HCT116 (cell line): ENCODE measurements around the gene CRIP1. TPM values are rescaled to one million over a fixed set of nuclear protein-coding genes. Genes with fewer than 3 reads are reported as not detected.

Experiments
- ATAC-seq: fragments of 200-7000 bp; cut with Tn5 transposase; 2 replicates; pipeline ENCODE4 v1.9.1; 2020; ENCODE audit warnings: mild to moderate bottlenecking, moderate library complexity
- BruUV-seq: library from RNA; stranded (reverse); fragments of 400-500 nt; replicated peaks from 2 replicates; lab custom pipeline; 2021; lab: Mats Ljungman, UMichigan
- CTCF ChIA-PET: fragments of 300-600 bp; sonication (Branson Sonifier 250); formaldehyde crosslinking; loops from one replicate; lab custom pipeline; 2021; ENCODE audit warnings: antibody characterized with exemption; lab: Charles Lee
- POLR2A ChIA-PET: fragments of 300-600, 350-600 bp; sonication (Branson Sonifier 250); formaldehyde crosslinking; loops from one replicate; lab custom pipeline; 2021; ENCODE audit warnings: antibody characterized with exemption; lab: Charles Lee
- RAD21 ChIA-PET, 2 experiments: fragments of 300-600 bp; sonication (Branson Sonifier 250); formaldehyde crosslinking; loops; one replicate each; lab custom pipeline; 2023; ENCODE audit warnings: low total read pairs in 2 of 2; ENCODE audit not compliant: uncharacterized antibody in 2 of 2, unreplicated experiment in 2 of 2, low non-redundant PET in 1 of 2; lab: Charles Lee
- DNase-seq: peaks from one replicate; pipeline ENCODE4 v3.0.0-alpha.2; 2010; ENCODE audit warnings: low read depth, low spot score
- H2AFZ ChIP-seq: fragments of 200-600 bp; shearing (Covaris generic), sonication (generic); 2 replicates; pipeline ENCODE4 v1.6.1; 2017; ENCODE audit warnings: low read depth, mixed run types, mixed read lengths, antibody characterized with exemption, low read length; ENCODE audit not compliant: poor library complexity, severe bottlenecking
- H3K27ac ChIP-seq: 2 replicates; pipeline ENCODE4 v1.5.1; 2012; ENCODE audit warnings: low read depth, low read length
- H3K27me3 ChIP-seq: fragments of 200-600 bp; sonication (generic); 2 replicates; pipeline ENCODE4 v1.6.1; 2016; ENCODE audit warnings: mixed run types, low read length, mixed read lengths; ENCODE audit not compliant: insufficient read depth
- H3K36me3 ChIP-seq, 2 experiments: fragments of 200-500 bp in 1 of 2; fragments of 200-600 bp in 1 of 2; sonication (Bioruptor generic) in 1 of 2; sonication (generic) in 1 of 2; 2 replicates each; pipeline versions ENCODE4 v1.5.1 to v1.6.1; 2014 to 2016; ENCODE audit warnings: low read length in 2 of 2, inconsistent platforms in 1 of 2, mixed read lengths in 1 of 2, mixed run types in 1 of 2; ENCODE audit not compliant: insufficient read depth in 2 of 2, control insufficient read depth in 1 of 2
- H3K4me1 ChIP-seq, 2 experiments: fragments of 200-600 bp in 1 of 2; sonication (generic) in 1 of 2; 2 replicates each; pipeline versions ENCODE4 v1.5.1 to v1.6.1; 2012 to 2017; ENCODE audit warnings: low read length in 2 of 2, inconsistent platforms in 1 of 2, mild to moderate bottlenecking in 1 of 2, mixed read lengths in 1 of 2, mixed run types in 1 of 2, moderate library complexity in 1 of 2; ENCODE audit not compliant: insufficient read depth in 2 of 2, control insufficient read depth in 1 of 2
- H3K4me2 ChIP-seq: fragments of 200-600 bp; sonication (generic); 2 replicates; pipeline ENCODE4 v1.6.1; 2017; ENCODE audit warnings: mixed run types, low read length, mixed read lengths
- H3K4me3 ChIP-seq, 2 experiments: fragments of 200-600 bp in 1 of 2; sonication (generic) in 1 of 2; replicated peaks in 1 of 2; 2 replicates each; pipeline ENCODE4 v1.5.1; 2011 to 2016; ENCODE audit warnings: low read length in 2 of 2, control low read depth in 1 of 2, low read depth in 1 of 2, mild to moderate bottlenecking in 1 of 2, mixed read lengths in 1 of 2, mixed run types in 1 of 2
- H3K79me2 ChIP-seq: fragments of 200-600 bp; sonication (generic); 2 replicates; pipeline ENCODE4 v1.6.1; 2017; ENCODE audit warnings: mild to moderate bottlenecking, mixed run types, low read length, moderate library complexity, mixed read lengths; ENCODE audit not compliant: insufficient read depth
- H3K9ac ChIP-seq: fragments of 200-600 bp; sonication (generic); 2 replicates; pipeline ENCODE4 v1.6.1; 2016; ENCODE audit warnings: low read length, mixed read lengths
- H3K9me2 ChIP-seq: fragments of 200-600 bp; sonication (generic), shearing (Covaris generic); 2 replicates; pipeline ENCODE4 v1.6.1; 2017; ENCODE audit warnings: mixed run types, mild to moderate bottlenecking, moderate library complexity; ENCODE audit not compliant: insufficient read depth
- H3K9me3 ChIP-seq, 2 experiments: fragments of 200-500 bp in 1 of 2; fragments of 200-600 bp in 1 of 2; sonication (Bioruptor generic) in 1 of 2; sonication (generic) in 1 of 2; 2 replicates each; pipeline ENCODE4 v1.6.1; 2014 to 2017; ENCODE audit warnings: low read length in 2 of 2, mixed read lengths in 2 of 2, inconsistent platforms in 1 of 2, low read depth in 1 of 2, mild to moderate bottlenecking in 1 of 2, mixed run types in 1 of 2, moderate library complexity in 1 of 2; ENCODE audit not compliant: control insufficient read depth in 1 of 2, insufficient read depth in 1 of 2
- H4K20me1 ChIP-seq: fragments of 200-600 bp; sonication (generic), shearing (Covaris generic); 2 replicates; pipeline ENCODE4 v1.6.1; 2017; ENCODE audit warnings: mixed run types, mild to moderate bottlenecking, moderate library complexity; ENCODE audit not compliant: insufficient read depth
- EGR1 ChIP-seq: IDR thresholded peaks from 2 replicates; pipeline ENCODE4 v1.6.1; 2012; ENCODE audit warnings: low read depth
- ELF1 ChIP-seq: IDR thresholded peaks from 2 replicates; pipeline ENCODE4 v1.6.1; 2012; ENCODE audit warnings: low read depth, borderline replicate concordance
- EZH2 ChIP-seq: fragments of 200-600 bp; sonication (generic); IDR thresholded peaks from 2 replicates; pipeline ENCODE4 v1.6.1; 2017; ENCODE audit warnings: antibody characterized with exemption, mixed run types
- JUND ChIP-seq: IDR thresholded peaks from 2 replicates; pipeline ENCODE4 v1.6.1; 2012
- RAD21 ChIP-seq: IDR thresholded peaks from 2 replicates; pipeline ENCODE4 v1.6.1; 2012; ENCODE audit warnings: low read depth, mild to moderate bottlenecking
- SP1 ChIP-seq: IDR thresholded peaks from 2 replicates; pipeline ENCODE4 v1.6.1; 2012; ENCODE audit warnings: low read depth
- TCF7L2 ChIP-seq: IDR thresholded peaks from 2 replicates; pipeline ENCODE4 v1.7.0; 2011; ENCODE audit warnings: borderline replicate concordance, inconsistent platforms; ENCODE audit not compliant: insufficient read depth, insufficient read length; ENCODE audit errors: extremely low read depth
- YY1 ChIP-seq: IDR thresholded peaks from 2 replicates; pipeline ENCODE4 v1.6.1; 2011; ENCODE audit warnings: low read length, low read depth, moderate library complexity, mild to moderate bottlenecking; ENCODE audit not compliant: insufficient replicate concordance; ENCODE audit errors: extremely low read depth
- ZNF274 ChIP-seq: fragments of 200-500 bp; sonication (Bioruptor generic); IDR thresholded peaks from 2 replicates; pipeline ENCODE4 v1.6.1; 2014; ENCODE audit warnings: mild to moderate bottlenecking, low read depth, low read length, inconsistent platforms
- intact Hi-C: fragments of 100-400 bp; cut with micrococcal nuclease; formaldehyde crosslinking; loops from 2 replicates; pipeline ENCODE4 v1.10.0; 2022
- total RNA-seq: library from RNA; stranded (reverse); gene quantifications from one replicate; pipeline ENCODE4 v1.2.1, GENCODE V29; 2021; ENCODE audit not compliant: unreplicated experiment
- TF ChIP-seq, protein P1 (sequence below): IDR thresholded peaks from 2 replicates; pipeline ENCODE4 v1.6.1; 2012
- TF ChIP-seq, protein P2 (sequence below): IDR thresholded peaks from 2 replicates; pipeline ENCODE4 v1.6.1; 2012
- TF ChIP-seq, protein P3 (sequence below): IDR thresholded peaks from 2 replicates; pipeline ENCODE4 v1.6.1; 2012; ENCODE audit warnings: low read depth
- TF ChIP-seq, protein P4 (sequence below): IDR thresholded peaks from 2 replicates; pipeline ENCODE4 v1.6.1; 2011; ENCODE audit warnings: mild to moderate bottlenecking, low read length, moderate library complexity; ENCODE audit not compliant: insufficient replicate concordance; ENCODE audit errors: extremely low read depth

CRIP1 gene
- total RNA-seq, 1 experiment from 2014 or later: 260 TPM

DNA sequence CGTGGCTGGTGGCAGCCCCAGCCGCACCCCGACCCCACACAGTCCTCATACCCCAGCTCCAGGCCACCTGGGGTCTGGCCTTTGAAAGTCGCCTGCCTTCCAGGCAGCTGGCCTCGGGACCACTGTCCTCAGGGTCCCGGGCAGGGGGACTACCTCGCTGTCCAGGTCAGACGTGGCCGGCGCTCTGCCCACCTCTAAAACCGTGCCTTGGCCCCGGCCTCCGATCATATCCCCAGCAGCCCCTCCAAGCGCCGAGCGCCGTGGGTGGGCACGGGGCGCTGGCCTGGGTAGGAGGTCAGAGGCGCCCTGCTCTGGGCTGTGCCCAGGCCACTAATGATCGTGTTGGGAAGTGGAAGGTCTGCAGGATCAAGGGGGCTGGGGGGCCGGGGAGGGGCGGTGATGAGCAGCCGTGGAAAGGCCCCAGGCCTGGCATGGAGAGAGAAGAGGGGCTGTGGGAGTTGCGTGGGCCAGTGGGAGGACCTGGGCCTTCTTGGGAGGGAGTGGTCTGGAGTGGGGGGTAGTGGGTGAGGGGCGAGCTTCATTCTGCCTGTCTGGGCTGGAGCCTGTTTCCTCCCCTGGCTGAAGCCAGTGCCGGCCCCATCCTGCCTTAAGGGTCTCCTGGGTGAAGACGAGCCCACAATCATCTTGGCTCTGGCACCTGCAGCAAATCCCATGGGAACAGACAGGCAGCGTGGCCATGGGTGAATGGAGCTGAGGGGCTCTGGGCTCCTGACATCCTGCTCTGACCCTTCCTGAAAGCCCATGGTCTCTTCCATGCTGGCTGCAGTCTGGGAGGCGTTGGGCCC is 44.6 kb downstream of the CRIP1 start:
- no peaks in the 10 kb centered on the region for H3K27me3 ChIP-seq
- RAD21 ChIA-PET: no interaction called here
- no peak for ATAC-seq
- no peak overlapping the region for H3K4me3 ChIP-seq
- no peak overlapping the region for H3K4me2 ChIP-seq
- no peak overlapping the region for H3K9ac ChIP-seq
- POLR2A ChIA-PET: no interaction called here
- peaks cover 6 to 16% of the 10 kb centered on the region in 2 experiments; a peak in 3 of 4 replicates for H3K4me1 ChIP-seq
- TF ChIP-seq EZH2 (no peak), JUND (no peak), ELF1 (no peak), EGR1 (no peak), TCF7L2 (no peak), ZNF274 (no peak), RAD21 (no peak), SP1 (no peak), YY1 (no peak)
- TF ChIP-seq, protein P1, sequence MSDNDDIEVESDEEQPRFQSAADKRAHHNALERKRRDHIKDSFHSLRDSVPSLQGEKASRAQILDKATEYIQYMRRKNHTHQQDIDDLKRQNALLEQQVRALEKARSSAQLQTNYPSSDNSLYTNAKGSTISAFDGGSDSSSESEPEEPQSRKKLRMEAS: no peak
- TF ChIP-seq, protein P2, sequence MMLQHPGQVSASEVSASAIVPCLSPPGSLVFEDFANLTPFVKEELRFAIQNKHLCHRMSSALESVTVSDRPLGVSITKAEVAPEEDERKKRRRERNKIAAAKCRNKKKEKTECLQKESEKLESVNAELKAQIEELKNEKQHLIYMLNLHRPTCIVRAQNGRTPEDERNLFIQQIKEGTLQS: no peak
- TF ChIP-seq, protein P3, sequence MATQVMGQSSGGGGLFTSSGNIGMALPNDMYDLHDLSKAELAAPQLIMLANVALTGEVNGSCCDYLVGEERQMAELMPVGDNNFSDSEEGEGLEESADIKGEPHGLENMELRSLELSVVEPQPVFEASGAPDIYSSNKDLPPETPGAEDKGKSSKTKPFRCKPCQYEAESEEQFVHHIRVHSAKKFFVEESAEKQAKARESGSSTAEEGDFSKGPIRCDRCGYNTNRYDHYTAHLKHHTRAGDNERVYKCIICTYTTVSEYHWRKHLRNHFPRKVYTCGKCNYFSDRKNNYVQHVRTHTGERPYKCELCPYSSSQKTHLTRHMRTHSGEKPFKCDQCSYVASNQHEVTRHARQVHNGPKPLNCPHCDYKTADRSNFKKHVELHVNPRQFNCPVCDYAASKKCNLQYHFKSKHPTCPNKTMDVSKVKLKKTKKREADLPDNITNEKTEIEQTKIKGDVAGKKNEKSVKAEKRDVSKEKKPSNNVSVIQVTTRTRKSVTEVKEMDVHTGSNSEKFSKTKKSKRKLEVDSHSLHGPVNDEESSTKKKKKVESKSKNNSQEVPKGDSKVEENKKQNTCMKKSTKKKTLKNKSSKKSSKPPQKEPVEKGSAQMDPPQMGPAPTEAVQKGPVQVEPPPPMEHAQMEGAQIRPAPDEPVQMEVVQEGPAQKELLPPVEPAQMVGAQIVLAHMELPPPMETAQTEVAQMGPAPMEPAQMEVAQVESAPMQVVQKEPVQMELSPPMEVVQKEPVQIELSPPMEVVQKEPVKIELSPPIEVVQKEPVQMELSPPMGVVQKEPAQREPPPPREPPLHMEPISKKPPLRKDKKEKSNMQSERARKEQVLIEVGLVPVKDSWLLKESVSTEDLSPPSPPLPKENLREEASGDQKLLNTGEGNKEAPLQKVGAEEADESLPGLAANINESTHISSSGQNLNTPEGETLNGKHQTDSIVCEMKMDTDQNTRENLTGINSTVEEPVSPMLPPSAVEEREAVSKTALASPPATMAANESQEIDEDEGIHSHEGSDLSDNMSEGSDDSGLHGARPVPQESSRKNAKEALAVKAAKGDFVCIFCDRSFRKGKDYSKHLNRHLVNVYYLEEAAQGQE: no peak
- TF ChIP-seq, protein P4, sequence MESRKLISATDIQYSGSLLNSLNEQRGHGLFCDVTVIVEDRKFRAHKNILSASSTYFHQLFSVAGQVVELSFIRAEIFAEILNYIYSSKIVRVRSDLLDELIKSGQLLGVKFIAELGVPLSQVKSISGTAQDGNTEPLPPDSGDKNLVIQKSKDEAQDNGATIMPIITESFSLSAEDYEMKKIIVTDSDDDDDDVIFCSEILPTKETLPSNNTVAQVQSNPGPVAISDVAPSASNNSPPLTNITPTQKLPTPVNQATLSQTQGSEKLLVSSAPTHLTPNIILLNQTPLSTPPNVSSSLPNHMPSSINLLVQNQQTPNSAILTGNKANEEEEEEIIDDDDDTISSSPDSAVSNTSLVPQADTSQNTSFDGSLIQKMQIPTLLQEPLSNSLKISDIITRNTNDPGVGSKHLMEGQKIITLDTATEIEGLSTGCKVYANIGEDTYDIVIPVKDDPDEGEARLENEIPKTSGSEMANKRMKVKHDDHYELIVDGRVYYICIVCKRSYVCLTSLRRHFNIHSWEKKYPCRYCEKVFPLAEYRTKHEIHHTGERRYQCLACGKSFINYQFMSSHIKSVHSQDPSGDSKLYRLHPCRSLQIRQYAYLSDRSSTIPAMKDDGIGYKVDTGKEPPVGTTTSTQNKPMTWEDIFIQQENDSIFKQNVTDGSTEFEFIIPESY: no peak
- H4K20me1 ChIP-seq: no peaks in the 10 kb centered on the region
- CTCF ChIA-PET: interaction anchor here (1.8 to 2.2 kb wide), 2 partner anchors 50 to 161 kb away, joined by 7 to 19 read pairs; no protein-coding TSS in a partner anchor
- intact Hi-C loops: loop anchor here (10.0 kb wide), 1 partner anchor 624 kb away; no protein-coding TSS in a partner anchor
- H3K79me2 ChIP-seq: no peaks in the 10 kb centered on the region
- no peaks in the 10 kb centered on the region for H3K36me3 ChIP-seq
- H3K9me3 ChIP-seq: no peaks in the 10 kb centered on the region
- BruUV-seq: no TSS peak
- H3K27ac ChIP-seq: no peak overlapping the region
- no peak for DNase-seq
- no peaks in the 10 kb centered on the region for H3K9me2 ChIP-seq
- no peak overlapping the region for H2AFZ ChIP-seq
